Esophagus squamous epithelium (tissue), 5 donors: ENCODE measurements around the gene LSM8. TPM values are rescaled to one million over a fixed set of nuclear protein-coding genes. Genes with fewer than 3 reads are reported as not detected.

ENCODE experiments used
- DNase-seq: peaks from one replicate; lab custom pipeline; 2025; lab: John Stamatoyannopoulos, UW
- H3K27ac ChIP-seq, 4 donors: fragments of 200-600 bp; sonication (generic); one replicate each; pipeline ENCODE4 v1.5.1; 2016 to 2019; ENCODE audit warnings: mild to moderate bottlenecking in 1 of 4
- H3K27me3 ChIP-seq, 4 donors: fragments of 200-600 bp; sonication (generic); 1 replicate in 3 of 4; 2 replicates in 1 of 4; pipeline versions ENCODE4 v1.5.1 to v1.6.0; 2017 to 2021; ENCODE audit warnings: antibody characterized with exemption in 1 of 4
- H3K36me3 ChIP-seq, 3 donors: fragments of 200-600 bp; sonication (generic); one replicate each; pipeline ENCODE4 v1.5.1; 2016 to 2019
- H3K4me1 ChIP-seq, 3 donors: fragments of 200-600 bp; sonication (generic); one replicate each; pipeline ENCODE4 v1.5.1; 2017 to 2019
- H3K4me3 ChIP-seq, 4 donors: fragments of 200-600 bp; sonication (generic); 1 replicate in 3 of 4; 2 replicates in 1 of 4; pipeline ENCODE4 v1.5.1; 2016 to 2019; ENCODE audit warnings: mild to moderate bottlenecking in 2 of 4, moderate library complexity in 1 of 4
- H3K9me3 ChIP-seq, 3 donors: fragments of 200-600 bp; sonication (generic); one replicate each; pipeline ENCODE4 v1.5.1; 2016 to 2019
- POLR2A ChIP-seq, 4 donors: fragments of 450-650 bp; IDR thresholded peaks; one replicate each; pipeline ENCODE4 v1.6.1; 2017; ENCODE audit warnings: antibody characterized with exemption in 4 of 4, mild to moderate bottlenecking in 4 of 4, moderate library complexity in 3 of 4
- WGBS, 2 donors: methylation state at CpG; one replicate each; pipeline ENCODE4 v1.1.5; 2018; 5-methylcytosine and 5-hydroxymethylcytosine counted together
- intact Hi-C: fragments of 100-400 bp; cut with DNase I; formaldehyde crosslinking; loops from one replicate; pipeline ENCODE4 v1.15.0; 2022
- total RNA-seq, 4 donors: library from RNA; depleted of rRNA; stranded (reverse); fragments of >200 nt; gene quantifications; one replicate each; pipeline ENCODE4 v1.1.0, GENCODE V29; 2016
- TF ChIP-seq, protein P1 (sequence below), 6 experiments: fragments of 450-650 bp in 4 of 6; fragments of 200-600 bp in 2 of 6; sonication (generic) in 2 of 6; IDR thresholded peaks; one replicate each; pipeline ENCODE4 v1.5.1; 2016 to 2019; ENCODE audit warnings: antibody characterized with exemption in 6 of 6, mild to moderate bottlenecking in 4 of 6, moderate library complexity in 4 of 6
- donor health status: DM: yes; HTN: yes; CAD: no.

LSM8 gene
- total RNA-seq, 4 donors from 2014 or later = 14.5 to 64.0 (median 35.6) TPM

DNA sequence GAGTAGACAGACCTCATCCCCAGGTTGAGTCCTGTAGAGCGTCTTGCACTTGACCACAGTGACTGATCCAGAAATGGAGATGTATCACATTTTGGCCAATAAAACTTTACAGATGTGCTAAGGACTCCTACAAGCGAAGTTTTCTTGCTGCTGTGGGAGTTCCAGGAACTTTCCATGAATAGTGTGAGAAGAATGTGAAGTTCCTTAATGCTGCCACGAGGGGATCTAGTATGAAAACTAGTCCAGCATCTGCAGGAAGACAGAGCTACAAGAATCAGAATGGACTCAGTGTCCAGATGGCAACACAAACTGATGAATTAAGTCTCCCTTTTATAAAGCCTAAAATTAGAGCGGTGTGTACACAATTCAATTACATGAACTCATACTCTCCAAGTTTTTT lies 14.8 kb upstream of the LSM8 start:
- Histone ChIP-seq H3K27me3 (no peaks in the 10 kb centered on the region), H3K4me3 (no peak overlapping the region), H3K9me3 (no peaks in the 10 kb centered on the region), H3K27ac (no peak overlapping the region), H3K4me1 (no peaks in the 10 kb centered on the region), H3K36me3 (no peaks in the 10 kb centered on the region)
- no peak for DNase-seq
- intact Hi-C loops = no loop called here
- 63 to 78% methylated on average over 4 of the region's 4 CpGs for WGBS, 2 donors
- TF ChIP-seq, protein P1, sequence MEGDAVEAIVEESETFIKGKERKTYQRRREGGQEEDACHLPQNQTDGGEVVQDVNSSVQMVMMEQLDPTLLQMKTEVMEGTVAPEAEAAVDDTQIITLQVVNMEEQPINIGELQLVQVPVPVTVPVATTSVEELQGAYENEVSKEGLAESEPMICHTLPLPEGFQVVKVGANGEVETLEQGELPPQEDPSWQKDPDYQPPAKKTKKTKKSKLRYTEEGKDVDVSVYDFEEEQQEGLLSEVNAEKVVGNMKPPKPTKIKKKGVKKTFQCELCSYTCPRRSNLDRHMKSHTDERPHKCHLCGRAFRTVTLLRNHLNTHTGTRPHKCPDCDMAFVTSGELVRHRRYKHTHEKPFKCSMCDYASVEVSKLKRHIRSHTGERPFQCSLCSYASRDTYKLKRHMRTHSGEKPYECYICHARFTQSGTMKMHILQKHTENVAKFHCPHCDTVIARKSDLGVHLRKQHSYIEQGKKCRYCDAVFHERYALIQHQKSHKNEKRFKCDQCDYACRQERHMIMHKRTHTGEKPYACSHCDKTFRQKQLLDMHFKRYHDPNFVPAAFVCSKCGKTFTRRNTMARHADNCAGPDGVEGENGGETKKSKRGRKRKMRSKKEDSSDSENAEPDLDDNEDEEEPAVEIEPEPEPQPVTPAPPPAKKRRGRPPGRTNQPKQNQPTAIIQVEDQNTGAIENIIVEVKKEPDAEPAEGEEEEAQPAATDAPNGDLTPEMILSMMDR (IDR thresholded peaks at IDR 0.05) = no peak
- TF ChIP-seq POLR2A (IDR thresholded peaks at IDR 0.05) = no peak

DNA sequence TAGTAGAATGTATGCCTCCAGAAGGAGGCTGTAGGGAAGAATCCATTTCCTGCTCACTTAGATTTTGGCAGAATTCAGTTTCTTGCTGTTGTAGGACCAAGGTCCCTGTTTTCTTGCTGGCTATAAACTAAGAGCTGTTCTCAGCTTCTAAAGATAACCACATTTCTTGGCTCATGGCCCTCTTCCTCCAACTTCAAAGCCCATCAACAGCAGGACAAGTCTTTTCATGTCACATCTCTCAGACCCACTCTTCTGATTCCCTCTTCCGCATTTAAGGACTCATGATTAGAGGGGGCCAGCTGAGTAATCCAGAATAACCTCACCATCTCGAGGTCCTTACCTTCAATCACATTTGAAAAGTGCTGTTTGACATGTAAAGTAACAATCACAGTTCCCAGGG lies 8.2 kb upstream of the LSM8 start:
- no peaks in the 10 kb centered on the region for H3K4me1 ChIP-seq
- no peaks in the 10 kb centered on the region for H3K27me3 ChIP-seq
- H3K4me3 ChIP-seq = no peak overlapping the region
- intact Hi-C loops = no loop called here
- WGBS, 2 donors = 48 to 71% methylated on average over 2 of the region's 2 CpGs
- no peaks in the 10 kb centered on the region for H3K36me3 ChIP-seq
- no peaks in the 10 kb centered on the region for H3K9me3 ChIP-seq
- no peak overlapping the region for H3K27ac ChIP-seq
- TF ChIP-seq POLR2A (IDR thresholded peaks at IDR 0.05) = no peak
- TF ChIP-seq, protein P1 (IDR thresholded peaks at IDR 0.05) = no peak
- no peak for DNase-seq

DNA sequence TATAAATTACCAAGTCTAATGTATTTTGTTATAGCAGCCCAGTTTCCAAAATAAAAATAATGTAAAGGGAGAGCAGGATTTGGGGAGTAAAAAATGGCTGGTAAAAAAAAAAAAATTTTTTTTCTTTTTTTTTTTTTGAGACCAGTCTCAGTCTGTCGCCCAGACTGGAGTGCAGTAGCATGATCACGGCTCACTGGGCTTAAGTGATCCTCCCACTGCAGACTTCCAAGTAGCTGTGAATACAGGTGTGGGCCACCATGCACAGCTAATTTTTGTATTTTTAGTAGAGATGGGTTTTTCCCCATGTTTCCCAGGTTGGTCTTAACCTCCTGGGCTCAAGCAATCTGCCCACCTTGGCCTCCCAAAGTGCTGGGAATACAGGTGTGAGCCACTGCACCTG lies 4.8 kb upstream of the LSM8 start:
- TF ChIP-seq, protein P1 (IDR thresholded peaks at IDR 0.05) = no peak
- TF ChIP-seq POLR2A (IDR thresholded peaks at IDR 0.05) = no peak
- Histone ChIP-seq H3K27me3 (no peaks in the 10 kb centered on the region), H3K4me3 (no peak overlapping the region), H3K36me3 (no peaks in the 10 kb centered on the region), H3K27ac (no peak overlapping the region), H3K9me3 (no peaks in the 10 kb centered on the region), H3K4me1 (peaks cover 0 to 10% (median 8%) of the 10 kb centered on the region in 3 donors)
- intact Hi-C loops = no loop called here
- WGBS, 2 donors = 79 to 80% methylated on average over 2 of the region's 2 CpGs
- no peak for DNase-seq

DNA sequence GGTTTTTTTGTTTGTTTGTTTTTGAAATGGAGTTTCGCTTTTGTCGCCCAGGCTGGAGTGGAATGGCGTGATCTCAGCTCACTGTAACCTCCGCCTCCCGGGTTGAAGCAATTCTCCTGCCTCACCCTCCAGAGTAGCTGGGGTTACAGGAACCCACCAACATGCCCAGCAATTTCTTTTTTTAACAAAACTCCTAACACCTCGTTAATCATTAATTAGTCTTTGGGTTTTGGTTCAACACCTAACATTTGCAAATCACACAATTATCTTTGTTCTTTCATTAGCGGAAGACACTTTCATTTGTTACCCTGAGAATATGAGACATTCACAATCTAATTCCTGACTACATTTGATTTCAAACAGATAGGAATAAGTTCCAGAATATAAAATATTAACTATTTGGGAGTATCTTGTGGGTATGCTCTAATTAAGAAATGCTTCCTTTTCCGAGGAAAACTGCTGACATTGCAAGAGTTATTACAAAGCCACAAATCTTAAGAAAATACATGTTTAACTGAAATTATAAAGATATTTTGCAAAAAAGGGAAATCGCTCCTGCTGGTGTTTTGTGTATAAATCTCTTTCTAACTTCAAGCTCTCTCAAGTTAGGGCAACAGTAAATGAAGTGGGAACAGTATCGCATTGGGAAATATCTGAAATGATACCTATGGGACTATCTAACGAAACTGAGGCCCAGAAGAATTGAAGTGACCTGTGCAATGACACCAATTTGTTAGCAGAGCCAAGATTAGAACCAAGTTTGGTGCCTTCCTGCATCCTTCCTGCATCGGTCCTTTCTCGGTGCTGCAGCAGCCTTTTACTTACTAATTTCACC lies 1.2 kb upstream of the LSM8 start:
- no peak for DNase-seq

DNA sequence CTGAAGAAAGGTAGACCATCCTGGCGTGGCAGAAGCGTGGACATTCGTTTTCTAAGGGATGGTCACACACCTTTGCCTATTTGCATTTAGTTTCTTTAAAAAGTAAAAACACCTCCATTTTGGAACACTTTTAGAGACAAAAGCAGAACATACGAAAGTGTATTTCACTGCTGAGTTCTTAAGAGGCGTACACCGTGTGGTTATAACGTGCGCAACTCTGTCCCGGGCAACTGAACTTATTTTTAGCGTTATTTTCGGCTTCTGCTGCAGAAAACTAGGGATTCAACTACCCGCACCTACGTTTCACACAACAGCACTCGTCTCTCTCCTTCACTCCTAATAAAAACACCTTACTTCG lies 557 bp upstream of the LSM8 start:
- H3K27ac ChIP-seq = peak overlapping the region; percentile 94 to 98 (median 95)
- H3K36me3 ChIP-seq = peaks cover 0 to 14% (median 0%) of the 10 kb centered on the region in 3 donors
- WGBS, 2 donors = 0 to 2% methylated on average over 15 of the region's 15 CpGs
- no peaks in the 10 kb centered on the region for H3K9me3 ChIP-seq
- H3K4me1 ChIP-seq = peaks cover 12 to 44% (median 25%) of the 10 kb centered on the region in 3 donors
- H3K27me3 ChIP-seq = no peaks in the 10 kb centered on the region
- peak overlapping the region; percentile 82 to 96 (median 90) for H3K4me3 ChIP-seq
- no peak for DNase-seq
- TF ChIP-seq, protein P1 (IDR thresholded peaks at IDR 0.05) = no peak
- TF ChIP-seq POLR2A (IDR thresholded peaks at IDR 0.05) = no peak
- intact Hi-C loops = no loop called here

More for the DNA sequence above, 1.2 kb upstream of the LSM8 start:
- Histone ChIP-seq H3K27ac (peak overlapping the region; percentile 94 to 98 (median 95)), H3K9me3 (no peaks in the 10 kb centered on the region), H3K4me3 (peak overlapping the region; percentile 82 to 96 (median 90)), H3K36me3 (peaks cover 0 to 8% (median 0%) of the 10 kb centered on the region in 3 donors), H3K27me3 (no peaks in the 10 kb centered on the region), H3K4me1 (peaks cover 12 to 43% (median 25%) of the 10 kb centered on the region in 3 donors)
- TF ChIP-seq, protein P1 (IDR thresholded peaks at IDR 0.05) = no peak
- 65 to 66% methylated on average over 12 to 13 of the region's 13 CpGs for WGBS, 2 donors
- intact Hi-C loops = no loop called here
